Heart left ventricle (tissue), 16 donors: ENCODE measurements around the gene FAM53C. TPM values are rescaled to one million over a fixed set of nuclear protein-coding genes. Genes with fewer than 3 reads are reported as not detected.

ENCODE experiments used
- ATAC-seq, 4 donors: fragments of 200-7000 bp; cut with Tn5 transposase; one replicate each; pipeline ENCODE4 v1.9.1; 2020 to 2022; ENCODE audit warnings: moderate library complexity in 4 of 4, mild to moderate bottlenecking in 3 of 4, moderate number of reproducible peaks in 1 of 4
- DNase-seq, 5 donors: peaks; one replicate each; pipeline ENCODE4 v3.0.0-alpha.2; 2020
- H3K27ac ChIP-seq, 12 donors: fragments of 200-600 bp; sonication (generic) in 4 of 12; one replicate each; pipeline versions ENCODE4 v1.5.0 to v1.8.0; 2016 to 2022; ENCODE audit warnings: mild to moderate bottlenecking in 2 of 12
- H3K27me3 ChIP-seq, 9 donors: fragments of 200-600 bp; sonication (generic) in 2 of 9; one replicate each; pipeline versions ENCODE4 v1.5.1 to v1.8.0; 2016 to 2022; ENCODE audit warnings: mild to moderate bottlenecking in 3 of 9
- H3K36me3 ChIP-seq, 9 donors: fragments of 200-600 bp; sonication (generic) in 2 of 9; one replicate each; pipeline versions ENCODE4 v1.5.0 to v1.8.0; 2018 to 2022; ENCODE audit warnings: mild to moderate bottlenecking in 2 of 9
- H3K4me1 ChIP-seq, 12 donors: fragments of 200-600 bp; sonication (generic) in 4 of 12; one replicate each; pipeline versions ENCODE4 v1.5.0 to v1.8.0; 2016 to 2022; ENCODE audit warnings: mild to moderate bottlenecking in 3 of 12
- H3K4me3 ChIP-seq, 12 donors: fragments of 200-600 bp; sonication (generic) in 4 of 12; one replicate each; pipeline versions ENCODE4 v1.5.0 to v1.8.0; 2017 to 2022; ENCODE audit warnings: mild to moderate bottlenecking in 9 of 12, moderate library complexity in 4 of 12
- H3K9me3 ChIP-seq, 12 donors: fragments of 200-600 bp; sonication (generic) in 4 of 12; one replicate each; pipeline versions ENCODE4 v1.5.0 to v1.8.0; 2016 to 2022; ENCODE audit warnings: mild to moderate bottlenecking in 1 of 12
- POLR2A ChIP-seq, 2 donors: fragments of 450-650 bp; IDR thresholded peaks; one replicate each; pipeline ENCODE4 v1.6.1; 2017; ENCODE audit warnings: antibody characterized with exemption in 2 of 2, mild to moderate bottlenecking in 2 of 2, moderate library complexity in 2 of 2
- WGBS, 4 donors: extraction: QIAGEN DNeasy Blood & Tissue Kit in 2 of 4; methylation state at CpG; one replicate each; pipeline versions ENCODE4 v1.1.5 to v1.1.7; 2013 to 2018; 5-methylcytosine and 5-hydroxymethylcytosine counted together
- intact Hi-C, 10 donors: fragments of 100-400 bp; cut with DNase I; formaldehyde crosslinking; loops; one replicate each; pipeline versions ENCODE4 v1.11.1 to v1.14.2; 2022
- polyA plus RNA-seq, 2 donors: library from polyadenylated mRNA; stranded (reverse); fragments of 200-250 nt; gene quantifications; one replicate each; pipeline ENCODE4 v1.2.3, GENCODE V29; 2013
- total RNA-seq, 9 donors: library from RNA; depleted of rRNA in 2 of 9; stranded (reverse); fragments of >200 nt in 2 of 9; fragmentation: NEBNext Ultra II Directional in 3 of 9; extraction: Animal tissue kit (Norgen Biotek cat#: 25700) in 3 of 9; gene quantifications; one replicate each; pipeline versions ENCODE4 v1.1.0 to v1.2.4, GENCODE V29; 2016 to 2023
- TF ChIP-seq, protein P1 (sequence below), 12 donors: fragments of 200-600 bp; sonication (generic) in 4 of 12; IDR thresholded peaks; one replicate each; pipeline versions ENCODE4 v1.5.0 to v1.8.0; 2018 to 2022; ENCODE audit warnings: antibody characterized with exemption in 12 of 12, mild to moderate bottlenecking in 5 of 12
- donor health status: ischemic (EF 13 %, LVEDD 7.1; RV severe dilation, severe dysfunction).
- donor health status: healthy with polysubstance abuse.
- donor health status: DM: no; HTN: yes; CAD: no.
- donor health status: DM: no; HTN: no; CAD: no.
- donor health status: ischemic (EF 25% LVEDD 6.9; RV normal size, moderate dysfunction).
- donor health status: ischemic (EF 25% LVEDD 5.7; RV mildly dilated, moderate dysfunction).
- donor health status: healthy.
- donor health status: DM: yes; HTN: yes; CAD: no.
- donor health status: ischemic (EF 35%, LVEDD 5.7; RV mildly dilated, moderate dysfunction).
- donor health status: nonischemic (EF 11% LVEDD 7.7; RV severe dilation, severe dysfunction).
- donor health status: DM: yes; HTN: yes; CAD: no.
- donor health status: PGD.
- donor health status: ischemic (EF 29% LVEDD 5.4; RV normal size, mild dysfunction).
- donor health status: nonischemic (EF 23%, LVEDD 6.1; RV moderate dilation, normal function).

The FAM53C gene
- total and polyA plus RNA-seq, 11 donors = 15.0 to 41.0 (median 26.2) TPM

DNA sequence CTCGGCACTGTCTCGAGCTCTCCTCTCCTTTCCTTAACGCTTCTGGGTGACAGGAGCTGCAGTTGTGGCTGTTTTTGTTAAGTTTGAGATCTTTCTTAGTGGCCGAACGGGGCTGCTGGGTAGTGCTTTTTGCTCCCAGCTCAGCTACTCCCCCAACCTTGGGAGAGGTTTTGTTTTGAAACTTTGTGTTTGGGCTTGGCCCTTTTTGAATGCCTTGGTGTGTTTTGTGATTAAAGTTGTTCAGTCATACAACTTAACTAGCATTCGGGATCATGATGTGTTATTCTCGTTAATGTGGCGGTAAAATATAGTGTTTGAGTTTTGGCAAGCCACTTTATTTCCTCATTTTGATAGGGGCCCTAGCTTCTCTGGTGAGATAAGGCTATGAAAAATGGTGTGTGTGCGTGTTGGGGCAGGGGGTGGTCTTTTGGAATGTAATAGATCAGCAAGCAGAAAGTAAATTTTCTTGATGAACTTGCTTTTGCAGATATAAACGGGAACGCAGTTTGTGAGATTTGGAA, 15.6 kb downstream of the FAM53C start:
- Histone ChIP-seq H3K9me3 (peaks cover 0 to 9% (median 0%) of the 10 kb centered on the region in 12 donors), H3K27me3 (no peaks in the 10 kb centered on the region), H3K4me1 (peaks cover 0 to 64% (median 36%) of the 10 kb centered on the region in 12 donors), H3K27ac (peak overlapping the region; percentile 92 to 99 (median 97)), H3K4me3 (peak overlapping the region; percentile 67 to 99 (median 96)), H3K36me3 (peaks cover 0 to 11% (median 3%) of the 10 kb centered on the region in 9 donors)
- no peak for DNase-seq
- TF ChIP-seq, protein P1, sequence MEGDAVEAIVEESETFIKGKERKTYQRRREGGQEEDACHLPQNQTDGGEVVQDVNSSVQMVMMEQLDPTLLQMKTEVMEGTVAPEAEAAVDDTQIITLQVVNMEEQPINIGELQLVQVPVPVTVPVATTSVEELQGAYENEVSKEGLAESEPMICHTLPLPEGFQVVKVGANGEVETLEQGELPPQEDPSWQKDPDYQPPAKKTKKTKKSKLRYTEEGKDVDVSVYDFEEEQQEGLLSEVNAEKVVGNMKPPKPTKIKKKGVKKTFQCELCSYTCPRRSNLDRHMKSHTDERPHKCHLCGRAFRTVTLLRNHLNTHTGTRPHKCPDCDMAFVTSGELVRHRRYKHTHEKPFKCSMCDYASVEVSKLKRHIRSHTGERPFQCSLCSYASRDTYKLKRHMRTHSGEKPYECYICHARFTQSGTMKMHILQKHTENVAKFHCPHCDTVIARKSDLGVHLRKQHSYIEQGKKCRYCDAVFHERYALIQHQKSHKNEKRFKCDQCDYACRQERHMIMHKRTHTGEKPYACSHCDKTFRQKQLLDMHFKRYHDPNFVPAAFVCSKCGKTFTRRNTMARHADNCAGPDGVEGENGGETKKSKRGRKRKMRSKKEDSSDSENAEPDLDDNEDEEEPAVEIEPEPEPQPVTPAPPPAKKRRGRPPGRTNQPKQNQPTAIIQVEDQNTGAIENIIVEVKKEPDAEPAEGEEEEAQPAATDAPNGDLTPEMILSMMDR (IDR thresholded peaks at IDR 0.05) = no peak
- no peak for TF ChIP-seq POLR2A (IDR thresholded peaks at IDR 0.05)
- ATAC-seq = no peak
- WGBS, 4 donors = 0 to 2% (median 1%) methylated on average over 11 of the region's 11 CpGs
- intact Hi-C loops = loop anchor here in 1 of 10 donors (10.0 kb wide), 1 partner anchor 51 kb away; no protein-coding TSS in a partner anchor

DNA sequence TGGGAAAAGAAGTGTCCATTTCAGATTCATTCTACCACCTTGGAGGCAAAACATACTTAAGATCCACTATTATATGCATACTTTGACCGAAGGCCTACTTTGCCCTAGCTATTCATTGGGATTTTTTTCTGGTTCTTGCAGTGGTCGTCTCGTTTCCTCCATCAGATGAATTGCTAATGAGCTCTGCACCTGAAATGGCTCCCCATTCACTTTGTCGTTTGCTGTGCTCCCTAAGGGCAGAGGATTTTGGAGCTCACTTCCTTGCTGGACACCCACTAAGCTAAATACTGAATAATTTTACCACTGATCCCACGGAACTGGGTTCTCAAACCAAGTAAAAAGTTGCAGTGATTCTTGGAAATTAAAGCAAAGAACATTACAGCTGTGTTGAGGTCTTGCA, 16.3 kb downstream of the FAM53C start:
- H3K4me3 ChIP-seq = peak overlapping the region in 10 of 12 donors; percentile 67 to 99 (median 96)
- peaks cover 0 to 9% (median 0%) of the 10 kb centered on the region in 12 donors for H3K9me3 ChIP-seq
- H3K27me3 ChIP-seq = no peaks in the 10 kb centered on the region
- ATAC-seq = no peak
- TF ChIP-seq, protein P1 (IDR thresholded peaks at IDR 0.05) = no peak
- no peak for TF ChIP-seq POLR2A (IDR thresholded peaks at IDR 0.05)
- intact Hi-C loops = loop anchor here in 1 of 10 donors (10.0 kb wide), 1 partner anchor 50 kb away; no protein-coding TSS in a partner anchor
- H3K36me3 ChIP-seq = peaks cover 0 to 7% (median 0%) of the 10 kb centered on the region in 9 donors
- peaks cover 0 to 61% (median 35%) of the 10 kb centered on the region in 12 donors for H3K4me1 ChIP-seq
- 10 to 17% (median 13%) methylated on average over 5 of the region's 5 CpGs for WGBS, 4 donors
- peak overlapping the region in 9 of 12 donors; percentile 92 to 99 (median 97) for H3K27ac ChIP-seq
- no peak for DNase-seq

DNA sequence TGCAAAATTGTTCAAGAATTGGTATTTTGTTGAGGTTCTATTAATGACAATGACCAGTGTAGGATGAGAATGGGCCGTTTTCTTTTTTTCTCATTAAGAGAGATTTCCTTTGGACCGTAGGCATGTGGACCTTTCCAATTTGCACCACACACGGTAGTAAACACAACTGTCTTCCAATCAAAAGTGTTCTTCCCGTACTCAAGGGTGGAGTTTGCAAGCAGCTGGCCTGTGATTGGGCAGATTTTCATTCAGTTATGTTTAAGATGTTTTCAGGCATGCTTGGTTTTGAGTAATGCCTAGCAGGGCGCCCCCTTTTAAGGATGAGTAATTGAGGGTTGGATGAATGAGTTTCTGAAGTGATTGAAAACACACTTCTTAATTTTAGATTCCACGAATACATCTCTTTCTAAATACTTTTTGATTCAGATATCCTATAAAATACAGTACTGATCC, 16.9 kb downstream of the FAM53C start:
- no peak for TF ChIP-seq POLR2A (IDR thresholded peaks at IDR 0.05)
- TF ChIP-seq, protein P1 (IDR thresholded peaks at IDR 0.05) = no peak
- Histone ChIP-seq H3K4me1 (peaks cover 0 to 61% (median 37%) of the 10 kb centered on the region in 12 donors), H3K27me3 (no peaks in the 10 kb centered on the region), H3K27ac (peak overlapping the region in 4 of 12 donors; percentile 96 to 99 (median 98)), H3K9me3 (peaks cover 0 to 9% (median 0%) of the 10 kb centered on the region in 12 donors), H3K4me3 (peak overlapping the region in 9 of 12 donors; percentile 18 to 99 (median 96)), H3K36me3 (peaks cover 0 to under 1% (median 0%) of the 10 kb centered on the region in 9 donors)
- DNase-seq (peak in 2 of 5 donors; percentile 26 to 27), ATAC-seq (peak in 3 of 4 donors; percentile 20 to 41 (median 21))
- intact Hi-C loops = loop anchor here in 1 of 10 donors (10.0 kb wide), 1 partner anchor 50 kb away; no protein-coding TSS in a partner anchor
- 19 to 24% (median 22%) methylated on average over 6 of the region's 6 CpGs for WGBS, 4 donors

GRCh38 chr5:138359621-138360020, 21.6 kb downstream of the FAM53C start:
- no peak for DNase-seq
- TF ChIP-seq, protein P1 (IDR thresholded peaks at IDR 0.05) = no peak
- TF ChIP-seq POLR2A (IDR thresholded peaks at IDR 0.05) = no peak
- WGBS, 4 donors = 53 to 59% (median 56%) methylated on average over 3 of the region's 3 CpGs
- Histone ChIP-seq H3K36me3 (peaks cover 0 to 5% (median 0%) of the 10 kb centered on the region in 9 donors), H3K27me3 (no peaks in the 10 kb centered on the region), H3K4me3 (no peak overlapping the region), H3K9me3 (no peaks in the 10 kb centered on the region), H3K4me1 (peaks cover 0 to 41% (median 29%) of the 10 kb centered on the region in 12 donors), H3K27ac (no peak overlapping the region)
- intact Hi-C loops = loop anchor here in 1 of 10 donors (10.0 kb wide), 1 partner anchor 45 kb away; no protein-coding TSS in a partner anchor
- no peak for ATAC-seq
